HG03095 (cell line): ENCODE results near the gene ITGB3BP.
"Not testable (repeated sequence)": the region's sequence is repeated elsewhere in the genome, so short reads cannot be mapped to it uniquely, and the experiment has no call there.

Source experiments
- ATAC-seq: cut with Tn5 transposase; IDR thresholded peaks from one replicate; pipeline ENCODE4 v1.9.1; 2021; ENCODE audit warnings: moderate library complexity; ENCODE audit not compliant: unreplicated experiment

Gene ITGB3BP

GRCh38 chr1:63509718-63510117, 13.3 kb downstream of the ITGB3BP start:
- ATAC-seq = no peak

GRCh38 chr1:63506782-63507181, 16.2 kb downstream of the ITGB3BP start:
- no peak for ATAC-seq

- ATAC-seq = no peak
These were observed 21.8 kb downstream of the ITGB3BP start for GRCh38 chr1:63501256-63501655.

- ATAC-seq = no peak
These were observed 24.9 kb downstream of the ITGB3BP start for GRCh38 chr1:63498106-63498505.

- ATAC-seq = no peak
These were observed 25.4 kb downstream of the ITGB3BP start for GRCh38 chr1:63497577-63497976.

- no peak for ATAC-seq
These were observed 35.5 kb downstream of the ITGB3BP start for GRCh38 chr1:63487336-63488065.

- ATAC-seq = no peak
These were observed 36.4 kb downstream of the ITGB3BP start for GRCh38 chr1:63486629-63487028.

GRCh38 chr1:63480057-63480456, 43.0 kb downstream of the ITGB3BP start:
- no peak for ATAC-seq

GRCh38 chr1:63475761-63476160, 47.3 kb downstream of the ITGB3BP start:
- ATAC-seq = no peak

GRCh38 chr1:63468683-63469082, 54.3 kb downstream of the ITGB3BP start:
- ATAC-seq = not testable (repeated sequence)

- ATAC-seq = no peak
These were observed 56.3 kb downstream of the ITGB3BP start for GRCh38 chr1:63466759-63467158.

GRCh38 chr1:63466181-63466580, 56.8 kb downstream of the ITGB3BP start:
- ATAC-seq = no peak

GRCh38 chr1:63463248-63463647, 59.8 kb downstream of the ITGB3BP start:
- no peak for ATAC-seq

GRCh38 chr1:63461661-63462230, 61.3 kb downstream of the ITGB3BP start:
- ATAC-seq = no peak

- no peak for ATAC-seq
These were observed 64.3 kb downstream of the ITGB3BP start for GRCh38 chr1:63458750-63459149.

- no peak for ATAC-seq
These were observed 68.8 kb downstream of the ITGB3BP start for GRCh38 chr1:63454269-63454668.

GRCh38 chr1:63453232-63453631, 69.8 kb downstream of the ITGB3BP start:
- no peak for ATAC-seq

- no peak for ATAC-seq
These were observed 72.6 kb downstream of the ITGB3BP start for GRCh38 chr1:63450416-63450815.

- no peak for ATAC-seq
These were observed 74.2 kb downstream of the ITGB3BP start for GRCh38 chr1:63448731-63449246.

- ATAC-seq = no peak
These were observed 80.9 kb downstream of the ITGB3BP start for GRCh38 chr1:63442141-63442475.

- no peak for ATAC-seq
These were observed 87.9 kb downstream of the ITGB3BP start for GRCh38 chr1:63435161-63435560.

- no peak for ATAC-seq
These were observed 93.7 kb downstream of the ITGB3BP start for GRCh38 chr1:63429281-63429680.

- no peak for ATAC-seq
These were observed 94.2 kb downstream of the ITGB3BP start for GRCh38 chr1:63428815-63429214.
